ENCODE data around the gene FNBP1L. TPM values are rescaled to one million over a fixed set of nuclear protein-coding genes. Genes with fewer than 3 reads are reported as not detected.

Gene FNBP1L
- total and polyA plus RNA-seq, 12 donors = 10.7 to 41.4 (median 23.8) TPM

DNA sequence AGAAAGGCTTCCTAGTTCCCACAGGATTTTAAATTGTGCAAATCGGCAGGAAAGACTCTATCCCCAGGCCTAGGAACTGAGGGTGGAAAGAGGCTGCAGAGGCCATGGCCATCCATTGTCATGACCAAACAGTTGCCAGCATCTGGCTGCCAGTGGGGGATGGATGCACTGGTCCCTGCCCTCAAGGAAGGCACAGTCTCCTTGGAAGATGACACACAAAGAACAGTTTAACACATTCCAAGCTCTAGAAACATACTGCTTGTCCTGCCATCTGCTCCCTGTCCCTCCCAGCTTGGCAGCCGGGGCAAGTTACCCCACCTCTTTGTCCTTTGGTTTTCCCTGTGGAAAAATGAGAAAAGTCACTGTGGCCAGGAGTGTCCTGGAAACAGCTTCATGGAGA, 150.5 kb downstream of the FNBP1L start:
- Histone ChIP-seq H3K4me3 (no peak overlapping the region), H3K4me1 (peaks cover 23 to 100% (median 75%) of the 10 kb centered on the region in 9 donors), H3K9me3 (no peaks in the 10 kb centered on the region), H3K27ac (peak overlapping the region in 5 of 10 donors; percentile 22 to 69 (median 54)), H3K36me3 (no peaks in the 10 kb centered on the region), H3K27me3 (no peaks in the 10 kb centered on the region)
- WGBS, 2 donors = 70% methylated on average over 2 of the region's 2 CpGs
- TF ChIP-seq, protein P1, sequence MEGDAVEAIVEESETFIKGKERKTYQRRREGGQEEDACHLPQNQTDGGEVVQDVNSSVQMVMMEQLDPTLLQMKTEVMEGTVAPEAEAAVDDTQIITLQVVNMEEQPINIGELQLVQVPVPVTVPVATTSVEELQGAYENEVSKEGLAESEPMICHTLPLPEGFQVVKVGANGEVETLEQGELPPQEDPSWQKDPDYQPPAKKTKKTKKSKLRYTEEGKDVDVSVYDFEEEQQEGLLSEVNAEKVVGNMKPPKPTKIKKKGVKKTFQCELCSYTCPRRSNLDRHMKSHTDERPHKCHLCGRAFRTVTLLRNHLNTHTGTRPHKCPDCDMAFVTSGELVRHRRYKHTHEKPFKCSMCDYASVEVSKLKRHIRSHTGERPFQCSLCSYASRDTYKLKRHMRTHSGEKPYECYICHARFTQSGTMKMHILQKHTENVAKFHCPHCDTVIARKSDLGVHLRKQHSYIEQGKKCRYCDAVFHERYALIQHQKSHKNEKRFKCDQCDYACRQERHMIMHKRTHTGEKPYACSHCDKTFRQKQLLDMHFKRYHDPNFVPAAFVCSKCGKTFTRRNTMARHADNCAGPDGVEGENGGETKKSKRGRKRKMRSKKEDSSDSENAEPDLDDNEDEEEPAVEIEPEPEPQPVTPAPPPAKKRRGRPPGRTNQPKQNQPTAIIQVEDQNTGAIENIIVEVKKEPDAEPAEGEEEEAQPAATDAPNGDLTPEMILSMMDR (IDR thresholded peaks at IDR 0.05) = no peak
- DNase-seq (no peak), ATAC-seq (peak in 1 of 8 donors; percentile 10)
- intact Hi-C loops (cut with DNase I) = no loop called here

DNA sequence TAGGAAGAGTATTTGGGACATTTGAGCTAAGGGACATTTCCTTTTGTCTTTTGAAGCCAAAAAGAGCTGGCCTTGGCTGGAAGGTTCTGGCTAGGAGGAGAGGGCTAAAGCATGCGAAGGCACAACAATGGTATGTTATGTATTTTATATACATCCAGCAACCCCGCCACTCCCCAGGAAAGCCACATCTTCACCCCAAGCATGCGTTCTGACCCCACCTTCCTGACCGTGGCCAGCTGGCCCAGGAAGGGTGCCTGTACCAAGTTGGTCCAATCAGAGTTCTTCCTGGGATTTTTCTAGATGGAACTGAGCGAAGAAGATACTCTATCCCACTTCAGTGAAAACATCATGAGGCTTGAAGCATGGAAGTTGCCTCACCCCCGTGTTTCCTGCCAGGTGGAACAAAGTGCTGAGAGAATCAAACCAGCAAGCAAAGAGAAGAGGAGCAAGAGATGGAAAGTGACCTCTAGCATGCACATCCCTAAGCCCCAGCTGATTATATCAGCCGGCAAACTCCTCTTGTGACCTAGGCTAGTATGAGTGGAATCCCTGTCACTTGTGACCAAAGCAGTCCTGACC, 151.0 kb downstream of the FNBP1L start:
- TF ChIP-seq, protein P1 (IDR thresholded peaks at IDR 0.05) = no peak
- H3K9me3 ChIP-seq = no peaks in the 10 kb centered on the region
- H3K36me3 ChIP-seq = no peaks in the 10 kb centered on the region
- no peak for DNase-seq
- peak overlapping the region in 6 of 10 donors; percentile 19 to 69 (median 34) for H3K27ac ChIP-seq
- H3K4me1 ChIP-seq = peaks cover 25 to 100% (median 73%) of the 10 kb centered on the region in 9 donors
- ATAC-seq = no peak
- H3K4me3 ChIP-seq = no peak overlapping the region
- intact Hi-C loops (cut with DNase I) = no loop called here
- 78 to 86% methylated on average over 7 of the region's 7 CpGs for WGBS, 2 donors
- no peaks in the 10 kb centered on the region for H3K27me3 ChIP-seq

DNA sequence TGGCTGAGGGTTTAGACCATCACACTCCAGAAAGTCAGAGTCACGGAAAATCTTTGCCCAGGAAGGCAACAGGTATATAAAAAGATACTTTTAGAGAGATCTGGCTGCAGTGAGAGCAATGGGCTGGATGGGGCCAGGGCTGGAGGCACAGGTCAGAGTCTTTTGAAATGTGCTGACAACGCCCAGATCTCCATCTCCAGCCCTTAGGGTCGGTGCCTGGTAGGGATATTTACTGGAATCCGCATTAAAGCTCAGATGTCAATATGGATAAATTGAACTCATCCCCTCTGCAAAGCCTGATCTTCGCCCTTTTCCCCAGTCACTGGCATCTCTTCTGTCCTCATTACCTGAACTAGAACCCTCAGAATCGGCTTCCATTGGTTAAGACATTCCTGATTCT, 151.6 kb downstream of the FNBP1L start:
- peak overlapping the region in 5 of 10 donors; percentile 24 to 69 (median 43) for H3K27ac ChIP-seq
- no peaks in the 10 kb centered on the region for H3K9me3 ChIP-seq
- TF ChIP-seq, protein P1 (IDR thresholded peaks at IDR 0.05) = no peak
- ATAC-seq (no peak), DNase-seq (no peak)
- intact Hi-C loops (cut with DNase I) = no loop called here
- 96 to 97% methylated on average over 6 of the region's 6 CpGs for WGBS, 2 donors
- H3K36me3 ChIP-seq = no peaks in the 10 kb centered on the region
- H3K27me3 ChIP-seq = no peaks in the 10 kb centered on the region
- no peak overlapping the region for H3K4me3 ChIP-seq
- H3K4me1 ChIP-seq = peaks cover 25 to 98% (median 77%) of the 10 kb centered on the region in 9 donors

DNA sequence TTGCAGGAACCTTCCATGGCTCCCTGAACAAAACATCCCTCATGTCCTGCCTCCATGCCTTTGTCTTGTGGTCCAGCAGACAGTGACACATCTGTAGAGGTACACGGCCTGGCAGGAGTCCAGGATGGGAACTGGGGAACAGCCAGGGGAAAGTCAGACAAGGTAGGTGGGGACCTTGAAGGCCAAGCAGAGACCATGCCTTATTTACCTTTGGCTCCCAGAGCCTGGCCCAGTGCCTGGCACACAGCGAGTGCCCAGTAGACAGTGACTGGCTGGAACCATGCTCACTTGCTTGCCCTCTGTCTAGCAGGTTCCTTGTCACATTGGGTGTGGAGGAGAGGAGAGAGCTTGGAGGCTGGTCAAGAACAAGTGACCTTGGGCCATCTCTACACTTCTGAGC, 152.7 kb downstream of the FNBP1L start:
- TF ChIP-seq, protein P1 (IDR thresholded peaks at IDR 0.05) = no peak
- Histone ChIP-seq H3K4me3 (no peak overlapping the region), H3K4me1 (peaks cover 22 to 98% (median 75%) of the 10 kb centered on the region in 9 donors), H3K27ac (peak overlapping the region in 6 of 10 donors; percentile 5 to 69 (median 40)), H3K9me3 (no peaks in the 10 kb centered on the region), H3K36me3 (no peaks in the 10 kb centered on the region), H3K27me3 (no peaks in the 10 kb centered on the region)
- 83 to 96% methylated on average over 2 of the region's 2 CpGs for WGBS, 2 donors
- ATAC-seq = peak in 2 of 8 donors; percentile 18 to 31
- intact Hi-C loops (cut with DNase I) = no loop called here
- no peak for DNase-seq
